Measurements from ENCODE around the gene SAMD5. TPM values are rescaled to one million over a fixed set of nuclear protein-coding genes. Genes with fewer than 3 reads are reported as not detected.

Gene SAMD5
- polyA plus RNA-seq, 1 donor from 2014 or later: 14.1 TPM

- Histone ChIP-seq H3K27me3 (ENCODE audit: insufficient read depth, low read depth, low read length) (no peaks in the 10 kb centered on the region), H3F3A (ENCODE audit: insufficient read depth, low read length, poor library complexity, severe bottlenecking) (no peaks in the 10 kb centered on the region), H3K36me3 (ENCODE audit: insufficient read depth, low read length) (no peaks in the 10 kb centered on the region), H4K20me1 (ENCODE audit: insufficient read depth) (no peaks in the 10 kb centered on the region), H3K79me2 (replicated peaks; ENCODE audit: insufficient read depth, low read length) (no peaks in the 10 kb centered on the region), H3K9me2 (ENCODE audit: insufficient read depth, low read length) (no peaks in the 10 kb centered on the region), H3K4me2 (ENCODE audit: low read length) (no peak overlapping the region), H3K27ac (ENCODE audit: low read length) (no peak overlapping the region), H3K9ac (ENCODE audit: low read length) (no peak overlapping the region), H2AFZ (ENCODE audit: low read depth, low read length) (no peak overlapping the region), H3K9me3 (ENCODE audit: low read length) (no peaks in the 10 kb centered on the region), H3K4me3 (ENCODE audit: low read length) (no peak overlapping the region)
- TF ChIP-seq TAF1 (IDR thresholded peaks at IDR 0.05; ENCODE audit: low read depth) (no peak), EZH2 (IDR thresholded peaks at IDR 0.05; ENCODE audit: borderline replicate concordance, insufficient read depth, low read length, poor library complexity, severe bottlenecking) (no peak), POLR2AphosphoS5 (IDR thresholded peaks at IDR 0.05) (no peak), REST (IDR thresholded peaks at IDR 0.05; ENCODE audit: borderline replicate concordance) (no peak), MXI1 (conservative IDR thresholded peaks at IDR 0.05; ENCODE audit: poor library complexity, severe bottlenecking) (no peak), CTCF (IDR thresholded peaks at IDR 0.05; ENCODE audit: poor library complexity, severe bottlenecking) (no peak), EP300 (conservative IDR thresholded peaks at IDR 0.05; ENCODE audit: poor library complexity, severe bottlenecking) (no peak), SMC3 (conservative IDR thresholded peaks at IDR 0.05; ENCODE audit: poor library complexity) (no peak)
Observed at GRCh38 chr6:147618927-147619326, 110.4 kb downstream of the SAMD5 start.
